Uterus (tissue), 4 donors: ENCODE data around the gene MTMR12. TPM values are rescaled to one million over a fixed set of nuclear protein-coding genes. Genes with fewer than 3 reads are reported as not detected.

Experiments used
- DNase-seq, 2 donors: peaks; one replicate each; pipeline ENCODE4 v3.0.0-alpha.2; 2019 to 2020
- H3K27ac ChIP-seq, 2 donors: fragments of 200-600 bp; sonication (generic); 1 replicate in 1 of 2; 2 replicates in 1 of 2; pipeline ENCODE4 v1.5.1; 2016 to 2018
- H3K27me3 ChIP-seq, 2 donors: fragments of 200-600 bp; sonication (generic); one replicate each; pipeline ENCODE4 v1.5.1; 2018 to 2019; ENCODE audit warnings: control low read depth in 1 of 2
- H3K36me3 ChIP-seq, 2 donors: fragments of 200-600 bp; sonication (generic); one replicate each; pipeline ENCODE4 v1.5.1; 2019; ENCODE audit warnings: control low read depth in 1 of 2
- H3K4me1 ChIP-seq, 2 donors: fragments of 200-600 bp; sonication (generic); one replicate each; pipeline ENCODE4 v1.5.1; 2018 to 2019; ENCODE audit warnings: control low read depth in 1 of 2
- H3K4me3 ChIP-seq, 2 donors: fragments of 200-600 bp; sonication (generic); 1 replicate in 1 of 2; 2 replicates in 1 of 2; pipeline ENCODE4 v1.5.1; 2018 to 2019; ENCODE audit warnings: mild to moderate bottlenecking in 1 of 2
- H3K9me3 ChIP-seq, 2 donors: fragments of 200-600 bp; sonication (generic); one replicate each; pipeline ENCODE4 v1.5.1; 2019; ENCODE audit warnings: control low read depth in 1 of 2
- CTCF ChIP-seq, 4 experiments: fragments of 200-600 bp in 2 of 4; fragments of 450-650 bp in 2 of 4; sonication (generic) in 2 of 4; IDR thresholded peaks; one replicate each; pipeline ENCODE4 v1.5.1; 2016 to 2019; ENCODE audit warnings: antibody characterized with exemption in 4 of 4, mild to moderate bottlenecking in 2 of 4, moderate library complexity in 1 of 4
- POLR2A ChIP-seq, 2 donors: fragments of 450-650 bp; IDR thresholded peaks; one replicate each; pipeline ENCODE4 v1.6.1; 2016; ENCODE audit warnings: antibody characterized with exemption in 2 of 2, mild to moderate bottlenecking in 1 of 2, moderate library complexity in 1 of 2
- intact Hi-C: fragments of 100-400 bp; cut with DNase I; formaldehyde crosslinking; loops from one replicate; pipeline ENCODE4 v1.15.1; 2023; ENCODE audit warnings: low total_unique reads
- total RNA-seq, 4 donors: library from RNA; depleted of rRNA in 3 of 4; stranded (reverse); fragments of >200 nt in 3 of 4; gene quantifications; one replicate each; pipeline versions ENCODE4 v1.1.0 to v1.2.4, GENCODE V29; 2014 to 2023
- donor health status: DM: yes; HTN: yes; CAD: no.

MTMR12 gene
- total RNA-seq, 4 donors from 2014 or later = 37.6 to 96.6 (median 54.6) TPM

GRCh38 chr5:32312197-32312594 lies 543 bp downstream of the MTMR12 start:
- H3K36me3 ChIP-seq = no peaks in the 10 kb centered on the region
- peak overlapping the region; percentile 64 to 97 for H3K4me3 ChIP-seq
- peak overlapping the region; percentile 94 to 99 for H3K27ac ChIP-seq
- peak; percentile 64 to 67 for DNase-seq
- H3K27me3 ChIP-seq = no peaks in the 10 kb centered on the region
- TF ChIP-seq POLR2A (IDR thresholded peaks at IDR 0.05) (no peak), CTCF (IDR thresholded peaks at IDR 0.05) (no peak)
- intact Hi-C loops = loop anchor here (10.0 kb wide), 1 partner anchor 283 kb away; no protein-coding TSS in a partner anchor
- H3K9me3 ChIP-seq = no peaks in the 10 kb centered on the region
- peaks cover 0 to 8% of the 10 kb centered on the region in 2 donors for H3K4me1 ChIP-seq

GRCh38 chr5:32311404-32312196 lies 1.1 kb downstream of the MTMR12 start:
- Histone ChIP-seq H3K4me1 (peaks cover 0 to 8% of the 10 kb centered on the region in 2 donors), H3K27me3 (no peaks in the 10 kb centered on the region), H3K9me3 (no peaks in the 10 kb centered on the region), H3K36me3 (no peaks in the 10 kb centered on the region), H3K27ac (peak overlapping the region; percentile 94 to 99), H3K4me3 (peak overlapping the region; percentile 64 to 97)
- intact Hi-C loops = loop anchor here (10.0 kb wide), 1 partner anchor 283 kb away; no protein-coding TSS in a partner anchor
- DNase-seq = no peak
- TF ChIP-seq POLR2A (IDR thresholded peaks at IDR 0.05) (no peak), CTCF (IDR thresholded peaks at IDR 0.05) (no peak)

- H3K4me1 ChIP-seq = peaks cover 0 to 8% of the 10 kb centered on the region in 2 donors
- no peak overlapping the region for H3K4me3 ChIP-seq
- no peak for DNase-seq
- no peaks in the 10 kb centered on the region for H3K27me3 ChIP-seq
- H3K9me3 ChIP-seq = no peaks in the 10 kb centered on the region
- no peaks in the 10 kb centered on the region for H3K36me3 ChIP-seq
- TF ChIP-seq POLR2A (IDR thresholded peaks at IDR 0.05) = no peak
- peak overlapping the region in 1 of 2 donors; percentile 71 for H3K27ac ChIP-seq
- intact Hi-C loops = loop anchor here (10.0 kb wide), 1 partner anchor 285 kb away; no protein-coding TSS in a partner anchor
Measured at GRCh38 chr5:32309761-32310160, 3.0 kb downstream of the MTMR12 start.

GRCh38 chr5:32308946-32309345 lies 3.8 kb downstream of the MTMR12 start:
- Histone ChIP-seq H3K4me1 (peaks cover 0 to 8% of the 10 kb centered on the region in 2 donors), H3K36me3 (no peaks in the 10 kb centered on the region), H3K27me3 (no peaks in the 10 kb centered on the region), H3K27ac (peak overlapping the region; percentile 5 to 71), H3K4me3 (no peak overlapping the region), H3K9me3 (no peaks in the 10 kb centered on the region)
- intact Hi-C loops = no loop called here
- TF ChIP-seq POLR2A (IDR thresholded peaks at IDR 0.05) = no peak
- no peak for TF ChIP-seq CTCF (IDR thresholded peaks at IDR 0.05)
- no peak for DNase-seq

- intact Hi-C loops = no loop called here
- Histone ChIP-seq H3K4me3 (no peak overlapping the region), H3K27ac (peak overlapping the region; percentile 1 to 71), H3K9me3 (no peaks in the 10 kb centered on the region), H3K4me1 (peaks cover 0 to 8% of the 10 kb centered on the region in 2 donors), H3K27me3 (no peaks in the 10 kb centered on the region), H3K36me3 (no peaks in the 10 kb centered on the region)
- DNase-seq = no peak
- TF ChIP-seq CTCF (IDR thresholded peaks at IDR 0.05) = no peak
- no peak for TF ChIP-seq POLR2A (IDR thresholded peaks at IDR 0.05)
Measured at GRCh38 chr5:32307769-32308194, 5.0 kb downstream of the MTMR12 start.
